NCI-H69 (cell line): ENCODE data around the gene CNTNAP2.
A peak's percentile ranks its signal among the peaks of the same experiment; 100 is the strongest.

Experiments used
- DNase-seq: peaks from one replicate; lab custom pipeline; 2025; lab: John Stamatoyannopoulos, UW

CNTNAP2 gene

GRCh38 chr7:148340438-148341280, 2224.1 kb downstream of the CNTNAP2 start:
- peak; percentile 44 for DNase-seq

- DNase-seq: no peak
Measured at GRCh38 chr7:148344406-148344805, 2227.8 kb downstream of the CNTNAP2 start.

- DNase-seq: no peak
Measured at GRCh38 chr7:148347981-148348380, 2231.4 kb downstream of the CNTNAP2 start.

- peak; percentile 11 for DNase-seq
Measured at GRCh38 chr7:148348466-148348865, 2231.9 kb downstream of the CNTNAP2 start.

- DNase-seq: no peak
Measured at GRCh38 chr7:148356303-148356702, 2239.7 kb downstream of the CNTNAP2 start.

DNA sequence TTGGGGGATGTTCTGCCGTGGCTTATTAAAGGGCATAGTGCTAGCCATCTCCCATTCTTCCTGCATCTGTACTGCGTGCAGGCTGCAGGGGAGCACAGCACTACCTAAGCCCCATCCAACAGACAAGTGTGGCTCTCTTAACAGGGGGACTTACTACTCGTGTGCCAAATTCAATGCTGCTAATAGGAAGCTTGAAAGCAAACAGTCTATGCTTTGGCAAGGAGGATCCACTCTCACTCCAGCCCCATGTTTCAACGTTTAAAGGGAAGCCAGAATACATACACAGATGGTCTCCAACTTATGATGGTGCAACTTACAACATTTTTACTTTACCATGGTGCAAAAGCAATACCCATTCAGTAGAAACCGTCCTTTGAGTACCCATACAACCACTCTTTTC, 2245.9 kb downstream of the CNTNAP2 start:
- DNase-seq: no peak

DNA sequence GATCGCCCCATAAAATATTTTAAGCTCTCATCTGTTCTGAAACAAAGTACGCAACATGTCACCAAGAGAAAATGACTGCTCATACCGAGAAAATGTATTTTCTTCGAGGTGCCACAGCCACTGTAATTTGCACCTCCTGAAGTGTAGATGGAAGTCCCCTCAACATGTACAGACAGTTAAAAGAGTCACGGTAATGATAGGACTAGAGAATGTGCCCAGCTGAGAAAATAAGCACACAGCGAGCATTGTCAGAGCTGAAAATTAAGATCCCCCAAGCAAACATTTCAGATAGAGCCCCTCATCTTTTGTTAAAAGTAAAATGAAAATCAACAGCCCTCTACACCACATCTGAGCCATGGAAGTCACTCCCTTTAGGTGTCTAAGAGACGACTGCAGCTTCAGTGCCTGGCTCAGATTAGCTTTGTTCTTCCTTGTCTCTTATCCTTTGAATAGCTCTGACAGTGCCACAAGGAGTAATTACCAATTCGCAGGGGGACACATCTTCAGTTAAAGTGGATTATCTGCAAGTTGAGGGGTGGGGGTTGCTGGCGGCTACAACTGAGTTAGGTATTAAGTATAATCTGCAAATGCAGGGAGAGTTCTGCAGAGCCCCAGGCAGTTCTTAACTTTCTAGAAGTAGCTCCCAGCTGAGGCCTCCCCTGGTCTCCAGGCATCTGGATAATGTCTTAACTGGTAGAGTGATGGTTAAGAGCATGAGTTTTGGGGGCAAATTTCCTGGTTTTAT, 2251.3 kb downstream of the CNTNAP2 start:
- no peak for DNase-seq

DNA sequence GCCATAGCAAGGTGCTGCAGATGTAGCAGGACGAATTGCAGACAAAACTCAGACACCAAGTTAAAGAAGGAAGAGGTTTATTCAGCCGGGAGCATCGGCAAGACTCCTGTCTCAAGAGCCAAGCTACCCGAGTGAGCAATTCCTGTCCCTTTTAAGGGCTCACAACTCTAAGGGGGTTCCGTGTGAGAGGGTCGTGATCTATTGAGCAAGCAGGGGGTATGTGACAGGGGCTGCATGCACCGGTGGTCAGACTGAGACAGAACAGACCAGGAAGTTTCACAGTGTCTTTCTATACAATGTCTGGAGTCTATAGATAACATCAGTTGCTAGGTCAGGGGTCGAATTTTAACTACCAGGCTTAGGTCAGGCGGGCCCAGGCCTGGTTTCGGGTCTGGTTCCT, 2252.0 kb downstream of the CNTNAP2 start:
- no peak for DNase-seq

DNA sequence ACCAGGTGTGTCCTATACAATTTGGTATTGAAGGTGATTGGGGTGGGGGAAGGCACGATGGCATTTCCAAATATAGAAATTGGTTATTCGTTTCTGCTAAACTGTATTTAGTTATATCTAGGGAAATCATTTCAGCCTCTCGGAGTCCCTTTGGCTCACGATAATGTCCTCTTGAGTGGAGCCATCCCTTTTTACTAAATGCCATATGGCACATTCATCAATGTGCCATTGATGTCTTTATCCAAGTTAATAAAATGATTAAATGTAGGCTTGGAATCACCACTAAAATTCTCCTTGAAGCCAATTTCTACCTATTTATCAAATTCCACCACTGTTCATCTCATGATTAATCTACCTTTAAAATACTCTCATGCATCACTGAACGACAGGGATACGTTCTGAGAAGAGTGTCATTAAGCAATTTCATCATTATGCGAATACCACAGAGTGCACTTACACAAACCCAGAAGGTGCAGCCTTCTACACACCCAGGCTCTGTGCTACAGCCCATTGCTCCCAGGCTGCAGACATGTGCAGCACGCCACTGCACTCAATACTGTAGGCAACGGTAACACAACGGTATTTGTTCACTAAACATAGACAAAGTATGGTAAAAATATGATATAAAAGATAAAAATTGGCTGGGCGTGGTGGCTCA, 2254.8 kb downstream of the CNTNAP2 start:
- DNase-seq: no peak

DNA sequence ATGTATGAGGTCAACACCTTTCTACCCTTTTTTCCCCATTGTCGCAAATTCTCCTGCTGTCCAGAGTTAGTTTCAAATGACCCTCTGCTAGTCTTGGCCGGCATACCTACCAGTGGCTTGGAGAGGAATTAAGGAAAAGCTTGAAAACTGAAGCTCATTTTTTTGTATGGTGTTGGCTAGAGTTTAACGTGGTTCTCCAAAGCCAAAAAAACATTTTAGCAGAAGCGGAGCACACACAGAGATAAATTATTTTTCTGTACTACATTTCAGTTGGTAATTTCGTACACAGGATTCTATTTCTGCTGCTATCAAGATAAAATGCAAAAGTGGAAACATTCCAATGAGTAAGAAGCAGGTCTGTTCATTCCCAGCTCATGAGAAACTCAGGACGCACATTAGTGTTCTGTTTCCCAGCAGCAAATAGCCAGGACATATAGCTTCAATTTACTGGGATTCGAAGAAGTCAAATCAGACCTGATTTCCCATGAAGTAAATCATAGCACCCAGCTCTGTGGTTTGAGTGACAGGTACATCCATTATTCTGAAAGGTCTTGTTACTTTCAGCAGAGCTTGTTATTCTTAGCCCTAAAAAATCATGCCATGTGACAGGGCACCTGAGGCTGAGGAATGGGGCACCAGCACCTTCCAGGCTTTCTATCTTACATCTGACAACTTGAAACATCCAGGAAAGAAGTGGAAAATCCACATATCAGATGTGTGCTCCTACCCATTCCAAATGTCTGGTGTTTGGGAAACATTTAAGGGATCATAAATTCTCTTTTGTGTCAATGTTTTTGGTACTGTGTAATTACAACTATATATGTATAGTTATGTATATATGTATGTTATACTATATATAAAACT, 2258.0 kb downstream of the CNTNAP2 start:
- DNase-seq: no peak

DNA sequence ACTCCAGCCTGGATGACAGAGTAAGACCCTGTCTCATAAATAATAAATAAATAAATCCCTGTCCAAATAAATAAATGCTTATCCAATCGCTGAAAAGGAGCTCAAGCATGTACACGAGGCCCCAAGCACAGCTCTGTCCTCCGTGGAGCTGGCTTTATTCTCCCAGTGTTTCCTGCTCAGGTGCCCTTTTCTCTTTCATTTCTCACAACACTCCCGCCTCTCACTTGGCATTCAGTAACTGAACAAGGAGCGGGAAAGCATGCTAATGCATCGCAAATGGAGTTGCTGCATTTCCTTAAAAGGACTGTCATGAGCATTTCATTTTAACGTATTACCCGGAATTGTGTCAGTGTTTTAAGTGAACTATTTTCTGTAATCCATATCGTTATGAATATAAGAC, 2263.1 kb downstream of the CNTNAP2 start:
- no peak for DNase-seq

GRCh38 chr7:148380596-148381419, 2264.2 kb downstream of the CNTNAP2 start:
- no peak for DNase-seq

DNA sequence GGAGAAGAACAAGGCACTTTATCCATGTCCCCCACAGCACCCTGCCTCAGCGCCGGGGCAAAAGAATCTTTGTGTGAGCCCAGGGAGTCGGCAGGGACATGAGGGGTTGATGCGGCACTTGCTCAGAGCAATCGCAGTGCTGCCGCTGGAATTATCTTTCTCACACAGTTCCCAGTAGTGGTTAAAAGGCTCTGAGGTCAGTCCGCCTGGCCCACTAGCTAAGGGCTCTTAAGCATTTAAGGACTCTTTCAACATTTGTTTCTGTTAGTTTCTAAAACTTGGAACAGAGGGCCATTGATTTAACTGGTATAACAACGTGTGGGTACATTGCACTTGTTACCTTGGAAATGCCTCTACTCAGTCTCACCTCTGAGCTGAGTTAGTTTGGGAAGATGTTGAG, 2266.0 kb downstream of the CNTNAP2 start:
- no peak for DNase-seq

GRCh38 chr7:148383651-148384050, 2267.1 kb downstream of the CNTNAP2 start:
- no peak for DNase-seq

DNA sequence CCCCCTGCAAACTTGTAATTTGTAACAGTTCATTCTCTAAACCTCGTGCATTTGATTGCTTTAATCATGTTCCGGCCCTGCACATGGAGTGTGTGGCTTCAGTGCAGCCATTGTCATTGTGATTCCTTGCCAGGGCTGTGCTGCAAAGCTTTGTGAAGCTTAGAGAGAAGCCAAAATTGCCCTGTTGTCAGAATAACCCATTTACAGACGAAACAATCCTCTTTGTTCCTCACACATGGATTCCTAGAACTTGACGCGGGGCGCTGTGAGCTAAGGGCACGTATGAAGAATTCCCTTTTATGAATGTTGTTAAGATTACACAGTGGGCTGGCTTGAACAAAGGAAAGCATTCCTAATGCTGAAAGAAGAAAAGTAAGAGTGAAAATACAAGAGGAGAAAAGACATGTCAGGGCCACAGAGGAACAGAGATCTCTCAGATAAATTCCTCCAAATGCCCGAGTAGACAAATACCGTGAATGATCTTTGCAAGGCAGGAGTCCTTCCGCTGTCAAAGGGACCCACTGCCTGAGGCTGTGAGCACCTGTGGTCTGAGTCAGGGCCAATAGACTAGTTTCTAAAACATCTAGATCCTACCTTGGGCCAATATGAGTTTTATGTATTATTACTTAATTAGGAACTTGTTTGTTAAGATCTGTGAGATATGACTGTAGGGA, 2268.5 kb downstream of the CNTNAP2 start:
- DNase-seq: no peak

DNA sequence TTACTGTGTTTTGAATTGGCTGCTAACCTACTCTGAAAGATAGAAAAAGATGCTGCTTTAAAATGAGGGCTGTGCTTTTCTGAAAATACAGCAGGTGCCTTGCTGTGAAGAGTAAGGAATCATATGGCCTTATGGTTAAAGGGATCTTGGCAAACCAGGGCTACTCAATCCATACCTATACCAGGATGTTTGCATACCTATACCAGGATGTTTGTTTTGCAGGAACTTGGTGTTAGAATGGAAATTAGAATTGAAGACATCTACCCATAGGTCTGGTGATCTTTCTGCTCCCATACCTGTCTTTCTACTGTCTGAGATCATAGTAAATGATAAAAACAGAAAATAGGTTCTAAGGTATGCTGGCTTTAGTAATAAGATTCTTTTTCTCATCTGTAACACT, 2273.8 kb downstream of the CNTNAP2 start:
- no peak for DNase-seq

GRCh38 chr7:148391591-148391990, 2275.0 kb downstream of the CNTNAP2 start:
- no peak for DNase-seq

- DNase-seq: no peak
Measured at GRCh38 chr7:148394582-148394981, 2278.0 kb downstream of the CNTNAP2 start.

DNA sequence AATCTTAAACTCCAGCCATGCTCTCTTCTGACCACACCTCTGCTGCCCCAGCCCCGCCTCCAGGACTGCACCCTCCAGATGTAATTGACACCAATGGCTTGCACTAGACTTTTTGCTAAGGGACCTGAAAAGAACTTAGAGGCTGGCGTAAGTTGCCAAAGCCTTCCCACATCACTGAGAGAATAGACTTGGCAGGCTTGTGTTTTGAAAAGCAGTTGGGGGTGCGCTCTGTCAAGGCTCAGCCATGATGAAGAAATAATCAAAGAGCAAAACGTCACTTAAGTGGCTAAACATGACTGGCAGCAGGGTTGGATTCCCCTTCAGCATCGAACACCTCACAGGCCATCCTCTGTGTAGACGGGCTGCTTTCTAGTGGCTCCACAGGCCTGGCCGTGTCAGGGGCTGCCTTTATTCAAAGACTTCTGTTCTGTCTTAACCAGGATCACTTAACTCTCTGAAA, 2278.8 kb downstream of the CNTNAP2 start:
- DNase-seq: peak; percentile 70

- DNase-seq: peak; percentile 82
Measured at GRCh38 chr7:148395990-148396716, 2279.6 kb downstream of the CNTNAP2 start.
